ENCODE data around the gene MKRN2.
A peak's percentile ranks its signal among the peaks of the same experiment; 100 is the strongest.
"Not testable (repeated sequence)": the region's sequence is repeated elsewhere in the genome, so short reads cannot be mapped to it uniquely, and the experiment has no call there.

The MKRN2 gene

GRCh38 chr3:12588039-12589009 lies 31.4 kb downstream of the MKRN2 start:
- DNase-seq (ENCODE audit: low read depth), result no peak

- DNase-seq (ENCODE audit: low read depth), result no peak
Measured at GRCh38 chr3:12590096-12590495, 33.2 kb downstream of the MKRN2 start.

- DNase-seq (ENCODE audit: low read depth), result no peak
Measured at GRCh38 chr3:12591456-12591855, 34.6 kb downstream of the MKRN2 start.

- no peak for DNase-seq (ENCODE audit: low read depth)
Measured at GRCh38 chr3:12591997-12592715, 35.3 kb downstream of the MKRN2 start.

- DNase-seq (ENCODE audit: low read depth), result no peak
Measured at GRCh38 chr3:12593473-12593872, 36.6 kb downstream of the MKRN2 start.

- DNase-seq (ENCODE audit: low read depth), result no peak
Measured at GRCh38 chr3:12598890-12599289, 42.0 kb downstream of the MKRN2 start.

GRCh38 chr3:12601072-12601471 lies 44.2 kb downstream of the MKRN2 start:
- DNase-seq (ENCODE audit: low read depth), result no peak

- DNase-seq (ENCODE audit: low read depth), result no peak
Measured at GRCh38 chr3:12603969-12604368, 47.1 kb downstream of the MKRN2 start.

GRCh38 chr3:12608376-12608775 lies 51.5 kb downstream of the MKRN2 start:
- DNase-seq (ENCODE audit: low read depth), result no peak

GRCh38 chr3:12611117-12611516 lies 54.2 kb downstream of the MKRN2 start:
- no peak for DNase-seq (ENCODE audit: low read depth)

GRCh38 chr3:12612514-12613226 lies 55.8 kb downstream of the MKRN2 start:
- DNase-seq (ENCODE audit: low read depth), result no peak

GRCh38 chr3:12613250-12613649 lies 56.4 kb downstream of the MKRN2 start:
- DNase-seq (ENCODE audit: low read depth), result no peak

GRCh38 chr3:12615266-12615665 lies 58.4 kb downstream of the MKRN2 start:
- DNase-seq (ENCODE audit: low read depth), result no peak

GRCh38 chr3:12618426-12618825 lies 61.5 kb downstream of the MKRN2 start:
- DNase-seq (ENCODE audit: low read depth), result no peak

- no peak for DNase-seq (ENCODE audit: low read depth)
Measured at GRCh38 chr3:12620305-12620704, 63.4 kb downstream of the MKRN2 start.

GRCh38 chr3:12620729-12621128 lies 63.8 kb downstream of the MKRN2 start:
- DNase-seq (ENCODE audit: low read depth), result no peak

- DNase-seq (ENCODE audit: low read depth), result no peak
Measured at GRCh38 chr3:12622335-12622734, 65.4 kb downstream of the MKRN2 start.

GRCh38 chr3:12624056-12624455 lies 67.2 kb downstream of the MKRN2 start:
- no peak for DNase-seq (ENCODE audit: low read depth)

GRCh38 chr3:12624964-12625363 lies 68.1 kb downstream of the MKRN2 start:
- DNase-seq (ENCODE audit: low read depth), result not testable (repeated sequence)

- DNase-seq (ENCODE audit: low read depth), result no peak
Measured at GRCh38 chr3:12627370-12627769, 70.5 kb downstream of the MKRN2 start.

- DNase-seq (ENCODE audit: low read depth), result no peak
Measured at GRCh38 chr3:12628813-12629212, 71.9 kb downstream of the MKRN2 start.

- DNase-seq (ENCODE audit: low read depth), result peak; percentile 34
Measured at GRCh38 chr3:12629560-12629959, 72.7 kb downstream of the MKRN2 start.

GRCh38 chr3:12630292-12630691 lies 73.4 kb downstream of the MKRN2 start:
- DNase-seq (ENCODE audit: low read depth), result no peak

Data from GM04503 (cell line).